HCT116 (cell line): ENCODE results near the gene AKAP9. TPM values are rescaled to one million over a fixed set of nuclear protein-coding genes. Genes with fewer than 3 reads are reported as not detected.
"Not testable (repeated sequence)": the region's sequence is repeated elsewhere in the genome, so short reads cannot be mapped to it uniquely, and the experiment has no call there.

Source experiments
- ATAC-seq: fragments of 200-7000 bp; cut with Tn5 transposase; 2 replicates; pipeline ENCODE4 v1.9.1; 2020; ENCODE audit warnings: mild to moderate bottlenecking, moderate library complexity
- BruUV-seq: library from RNA; stranded (reverse); fragments of 400-500 nt; replicated peaks from 2 replicates; lab custom pipeline; 2021; lab: Mats Ljungman, UMichigan
- CTCF ChIA-PET: fragments of 300-600 bp; sonication (Branson Sonifier 250); formaldehyde crosslinking; loops from one replicate; lab custom pipeline; 2021; ENCODE audit warnings: antibody characterized with exemption; lab: Charles Lee
- POLR2A ChIA-PET: fragments of 300-600, 350-600 bp; sonication (Branson Sonifier 250); formaldehyde crosslinking; loops from one replicate; lab custom pipeline; 2021; ENCODE audit warnings: antibody characterized with exemption; lab: Charles Lee
- RAD21 ChIA-PET, 2 experiments: fragments of 300-600 bp; sonication (Branson Sonifier 250); formaldehyde crosslinking; loops; one replicate each; lab custom pipeline; 2023; ENCODE audit warnings: low total read pairs in 2 of 2; ENCODE audit not compliant: uncharacterized antibody in 2 of 2, unreplicated experiment in 2 of 2, low non-redundant PET in 1 of 2; lab: Charles Lee
- DNase-seq: peaks from one replicate; pipeline ENCODE4 v3.0.0-alpha.2; 2010; ENCODE audit warnings: low read depth, low spot score
- H2AFZ ChIP-seq: fragments of 200-600 bp; shearing (Covaris generic), sonication (generic); 2 replicates; pipeline ENCODE4 v1.6.1; 2017; ENCODE audit warnings: low read depth, mixed run types, mixed read lengths, antibody characterized with exemption, low read length; ENCODE audit not compliant: poor library complexity, severe bottlenecking
- H3K27ac ChIP-seq: 2 replicates; pipeline ENCODE4 v1.5.1; 2012; ENCODE audit warnings: low read depth, low read length
- H3K27me3 ChIP-seq: fragments of 200-600 bp; sonication (generic); 2 replicates; pipeline ENCODE4 v1.6.1; 2016; ENCODE audit warnings: mixed run types, low read length, mixed read lengths; ENCODE audit not compliant: insufficient read depth
- H3K36me3 ChIP-seq, 2 experiments: fragments of 200-500 bp in 1 of 2; fragments of 200-600 bp in 1 of 2; sonication (Bioruptor generic) in 1 of 2; sonication (generic) in 1 of 2; 2 replicates each; pipeline versions ENCODE4 v1.5.1 to v1.6.1; 2014 to 2016; ENCODE audit warnings: low read length in 2 of 2, inconsistent platforms in 1 of 2, mixed read lengths in 1 of 2, mixed run types in 1 of 2; ENCODE audit not compliant: insufficient read depth in 2 of 2, control insufficient read depth in 1 of 2
- H3K4me1 ChIP-seq, 2 experiments: fragments of 200-600 bp in 1 of 2; sonication (generic) in 1 of 2; 2 replicates each; pipeline versions ENCODE4 v1.5.1 to v1.6.1; 2012 to 2017; ENCODE audit warnings: low read length in 2 of 2, inconsistent platforms in 1 of 2, mild to moderate bottlenecking in 1 of 2, mixed read lengths in 1 of 2, mixed run types in 1 of 2, moderate library complexity in 1 of 2; ENCODE audit not compliant: insufficient read depth in 2 of 2, control insufficient read depth in 1 of 2
- H3K4me2 ChIP-seq: fragments of 200-600 bp; sonication (generic); 2 replicates; pipeline ENCODE4 v1.6.1; 2017; ENCODE audit warnings: mixed run types, low read length, mixed read lengths
- H3K4me3 ChIP-seq, 2 experiments: fragments of 200-600 bp in 1 of 2; sonication (generic) in 1 of 2; replicated peaks in 1 of 2; 2 replicates each; pipeline ENCODE4 v1.5.1; 2011 to 2016; ENCODE audit warnings: low read length in 2 of 2, control low read depth in 1 of 2, low read depth in 1 of 2, mild to moderate bottlenecking in 1 of 2, mixed read lengths in 1 of 2, mixed run types in 1 of 2
- H3K79me2 ChIP-seq: fragments of 200-600 bp; sonication (generic); 2 replicates; pipeline ENCODE4 v1.6.1; 2017; ENCODE audit warnings: mild to moderate bottlenecking, mixed run types, low read length, moderate library complexity, mixed read lengths; ENCODE audit not compliant: insufficient read depth
- H3K9ac ChIP-seq: fragments of 200-600 bp; sonication (generic); 2 replicates; pipeline ENCODE4 v1.6.1; 2016; ENCODE audit warnings: low read length, mixed read lengths
- H3K9me2 ChIP-seq: fragments of 200-600 bp; sonication (generic), shearing (Covaris generic); 2 replicates; pipeline ENCODE4 v1.6.1; 2017; ENCODE audit warnings: mixed run types, mild to moderate bottlenecking, moderate library complexity; ENCODE audit not compliant: insufficient read depth
- H3K9me3 ChIP-seq, 2 experiments: fragments of 200-500 bp in 1 of 2; fragments of 200-600 bp in 1 of 2; sonication (Bioruptor generic) in 1 of 2; sonication (generic) in 1 of 2; 2 replicates each; pipeline ENCODE4 v1.6.1; 2014 to 2017; ENCODE audit warnings: low read length in 2 of 2, mixed read lengths in 2 of 2, inconsistent platforms in 1 of 2, low read depth in 1 of 2, mild to moderate bottlenecking in 1 of 2, mixed run types in 1 of 2, moderate library complexity in 1 of 2; ENCODE audit not compliant: control insufficient read depth in 1 of 2, insufficient read depth in 1 of 2
- H4K20me1 ChIP-seq: fragments of 200-600 bp; sonication (generic), shearing (Covaris generic); 2 replicates; pipeline ENCODE4 v1.6.1; 2017; ENCODE audit warnings: mixed run types, mild to moderate bottlenecking, moderate library complexity; ENCODE audit not compliant: insufficient read depth
- JUND ChIP-seq: IDR thresholded peaks from 2 replicates; pipeline ENCODE4 v1.6.1; 2012
- RAD21 ChIP-seq: IDR thresholded peaks from 2 replicates; pipeline ENCODE4 v1.6.1; 2012; ENCODE audit warnings: low read depth, mild to moderate bottlenecking
- TCF7L2 ChIP-seq: IDR thresholded peaks from 2 replicates; pipeline ENCODE4 v1.7.0; 2011; ENCODE audit warnings: borderline replicate concordance, inconsistent platforms; ENCODE audit not compliant: insufficient read depth, insufficient read length; ENCODE audit errors: extremely low read depth
- ZFX ChIP-seq: fragments of 450-650 bp; IDR thresholded peaks from 2 replicates; pipeline ENCODE4 v1.6.1; 2017
- intact Hi-C: fragments of 100-400 bp; cut with micrococcal nuclease; formaldehyde crosslinking; loops from 2 replicates; pipeline ENCODE4 v1.10.0; 2022
- total RNA-seq: library from RNA; stranded (reverse); gene quantifications from one replicate; pipeline ENCODE4 v1.2.1, GENCODE V29; 2021; ENCODE audit not compliant: unreplicated experiment
- TF ChIP-seq, protein P1 (sequence below): IDR thresholded peaks from 2 replicates; pipeline ENCODE4 v1.6.1; 2012
- TF ChIP-seq, protein P2 (sequence below): IDR thresholded peaks from 2 replicates; pipeline ENCODE4 v1.6.1; 2012

AKAP9 gene
- total RNA-seq, 1 experiment from 2014 or later = 32.6 TPM

DNA sequence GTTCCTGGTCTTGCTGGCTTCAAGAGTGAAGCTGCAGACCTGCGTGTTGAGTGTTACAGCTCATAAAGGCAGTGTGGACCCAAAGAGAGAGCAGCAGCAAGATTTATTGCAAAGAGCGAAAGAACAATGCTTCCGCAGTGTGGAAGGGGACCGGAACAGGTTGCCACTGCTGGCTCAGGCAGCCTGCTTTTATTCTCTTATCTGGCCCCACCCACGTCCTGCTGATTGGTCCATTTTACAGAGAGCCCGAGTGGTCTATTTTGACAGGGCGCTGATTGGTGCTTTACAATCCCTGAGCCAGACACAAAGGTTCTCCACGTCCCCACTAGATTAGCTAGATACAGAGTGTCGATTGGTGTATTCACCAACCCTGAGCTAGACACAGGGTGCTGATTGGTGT, 202.1 kb downstream of the AKAP9 start:
- BruUV-seq, POLR2A ChIA-PET, H3K4me2 ChIP-seq: not testable (repeated sequence)

DNA sequence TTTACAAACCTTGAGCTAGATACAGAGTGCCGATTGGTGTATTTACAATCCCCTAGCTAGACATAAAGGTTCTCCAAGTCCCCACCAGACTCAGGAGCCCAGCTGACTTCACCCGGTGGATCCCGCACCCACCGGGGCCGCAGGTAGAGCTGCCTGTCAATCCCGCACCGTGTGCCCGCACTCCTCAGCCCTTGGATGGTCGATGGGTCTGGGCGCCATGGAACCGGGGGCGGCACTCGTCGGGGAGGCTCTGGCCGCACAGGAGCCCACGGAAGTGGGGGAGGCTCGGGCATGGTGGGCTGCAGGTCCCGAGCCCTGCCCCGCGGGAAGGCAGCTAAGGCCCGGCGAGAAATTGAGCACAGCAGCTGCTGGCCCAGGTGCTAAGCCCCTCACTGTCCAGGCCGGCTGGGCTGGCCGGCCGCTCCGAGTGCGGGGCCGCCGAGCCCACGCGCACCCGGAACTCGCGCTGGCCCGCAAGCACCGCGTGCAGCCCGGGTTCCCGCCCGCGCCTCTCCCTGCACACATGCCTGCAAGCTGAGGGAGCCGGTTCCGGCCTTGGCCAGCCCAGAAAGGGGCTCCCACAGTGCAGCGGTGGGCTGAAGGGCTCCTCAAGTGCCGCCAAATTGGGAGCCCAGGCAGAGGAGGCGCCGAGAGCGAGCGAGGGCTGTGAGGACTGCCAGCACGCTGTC, 202.7 kb downstream of the AKAP9 start:
- POLR2A ChIA-PET = interaction anchor here (1.6 kb wide), 1 partner anchor 9 kb away, joined by 4 read pairs; the partner anchor contains the start of gene CYP51A1
- BruUV-seq, H3K4me3 ChIP-seq, H3K36me3 ChIP-seq, DNase-seq, ATAC-seq, RAD21 ChIA-PET, CTCF ChIA-PET, H3K27me3 ChIP-seq, H2AFZ ChIP-seq, H4K20me1 ChIP-seq, H3K4me2 ChIP-seq, H3K9ac ChIP-seq, H3K4me1 ChIP-seq, H3K9me2 ChIP-seq, H3K79me2 ChIP-seq, intact Hi-C loops, H3K27ac ChIP-seq, H3K9me3 ChIP-seq: not testable (repeated sequence)

More for the DNA sequence above, 202.1 kb downstream of the AKAP9 start:
- intact Hi-C loops, H3K4me1 ChIP-seq, H3K27me3 ChIP-seq, H3K9me3 ChIP-seq, H3K79me2 ChIP-seq, CTCF ChIA-PET, H4K20me1 ChIP-seq, DNase-seq, H3K9ac ChIP-seq, RAD21 ChIA-PET, H3K27ac ChIP-seq, H2AFZ ChIP-seq, H3K4me3 ChIP-seq, H3K36me3 ChIP-seq, ATAC-seq, H3K9me2 ChIP-seq: not testable (repeated sequence)

DNA sequence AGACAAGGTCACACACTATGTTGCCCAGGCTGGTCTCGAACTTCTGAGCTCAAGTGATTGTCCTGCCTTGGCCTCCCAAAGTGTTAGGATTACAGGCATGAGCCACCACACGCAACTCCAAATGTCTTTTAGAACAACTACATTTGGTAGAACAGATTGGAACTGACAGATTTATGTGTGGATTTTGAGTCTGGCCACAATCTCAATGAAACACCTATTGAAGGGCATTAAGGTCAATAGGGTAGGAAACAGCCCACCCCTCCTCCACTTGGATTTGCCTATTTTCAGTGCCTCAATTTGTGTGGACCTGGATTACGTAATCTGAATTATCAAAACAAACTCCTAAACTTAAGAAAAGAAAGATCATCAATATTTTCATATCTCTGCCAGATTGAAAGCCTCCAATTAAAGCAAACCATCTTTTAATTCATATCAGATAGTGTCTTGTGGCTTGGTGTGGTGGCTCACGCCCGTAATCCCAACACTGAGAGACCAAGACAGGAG, 209.1 kb downstream of the AKAP9 start:
- no peak overlapping the region for H3K4me2 ChIP-seq
- no peak overlapping the region for H3K27ac ChIP-seq
- DNase-seq (no peak), ATAC-seq (no peak)
- no peaks in the 10 kb centered on the region for H3K9me2 ChIP-seq
- intact Hi-C loops = no loop called here
- peaks cover 5 to 9% of the 10 kb centered on the region in 2 experiments; a peak in 3 of 4 replicates for H3K4me1 ChIP-seq
- POLR2A ChIA-PET = no interaction called here
- no TSS peak for BruUV-seq
- H3K9me3 ChIP-seq = no peaks in the 10 kb centered on the region
- H3K9ac ChIP-seq = no peak overlapping the region
- no peaks in the 10 kb centered on the region for H3K27me3 ChIP-seq
- CTCF ChIA-PET = no interaction called here
- no peaks in the 10 kb centered on the region for H4K20me1 ChIP-seq
- no peak overlapping the region for H2AFZ ChIP-seq
- no peak overlapping the region for H3K4me3 ChIP-seq
- no peaks in the 10 kb centered on the region for H3K36me3 ChIP-seq
- RAD21 ChIA-PET = no interaction called here
- H3K79me2 ChIP-seq = no peaks in the 10 kb centered on the region
- no peak for TF ChIP-seq RAD21
- no peak for TF ChIP-seq TCF7L2
- no peak for TF ChIP-seq JUND
- no peak for TF ChIP-seq ZFX
- TF ChIP-seq, protein P1, sequence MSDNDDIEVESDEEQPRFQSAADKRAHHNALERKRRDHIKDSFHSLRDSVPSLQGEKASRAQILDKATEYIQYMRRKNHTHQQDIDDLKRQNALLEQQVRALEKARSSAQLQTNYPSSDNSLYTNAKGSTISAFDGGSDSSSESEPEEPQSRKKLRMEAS = no peak
- TF ChIP-seq, protein P2, sequence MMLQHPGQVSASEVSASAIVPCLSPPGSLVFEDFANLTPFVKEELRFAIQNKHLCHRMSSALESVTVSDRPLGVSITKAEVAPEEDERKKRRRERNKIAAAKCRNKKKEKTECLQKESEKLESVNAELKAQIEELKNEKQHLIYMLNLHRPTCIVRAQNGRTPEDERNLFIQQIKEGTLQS = no peak
